Endothelial cell of umbilical vein (primary cell): ENCODE results near the gene TMEM140. TPM values are rescaled to one million over a fixed set of nuclear protein-coding genes. Genes with fewer than 3 reads are reported as not detected.

Experiments
- BruUV-seq: library from RNA; stranded (reverse); fragments of 400-500 nt; replicated peaks from 2 replicates; lab custom pipeline; 2021; lab: Mats Ljungman, UMichigan
- CTCF ChIA-PET: fragments of 300-600, 350-600 bp; sonication (Branson Sonifier 250); formaldehyde crosslinking; loops from one replicate; lab custom pipeline; 2021; ENCODE audit warnings: antibody characterized with exemption, inconsistent platforms; lab: Charles Lee
- POLR2A ChIA-PET: fragments of 300-600, 350-600 bp; sonication (Branson Sonifier 250); formaldehyde crosslinking; loops from one replicate; lab custom pipeline; 2021; ENCODE audit warnings: antibody characterized with exemption, inconsistent platforms; lab: Charles Lee
- DNase-seq: peaks from one replicate; pipeline ENCODE4 v3.0.0-alpha.2; 2011; ENCODE audit warnings: low read depth, low spot score
- FAIRE-seq: peaks from 2 replicates; lab custom pipeline; 2011; peaks lifted over from hg19 to GRCh38; lab: Jason Lieb, UNC
- H2AFZ ChIP-seq: 2 replicates; pipeline ENCODE4 v1.6.0; 2012; ENCODE audit warnings: low read depth, low read length, control low read depth, inconsistent platforms
- H3K27ac ChIP-seq: 2 replicates; pipeline ENCODE4 v1.5.1; 2011; ENCODE audit warnings: low read depth, mild to moderate bottlenecking, control low read depth, low read length, moderate library complexity; ENCODE audit not compliant: insufficient read depth
- H3K27me3 ChIP-seq, 2 experiments: 2 replicates each; pipeline versions ENCODE4 v1.6.0 to v1.6.1; 2011; ENCODE audit warnings: low read length in 2 of 2, mixed read lengths in 1 of 2; ENCODE audit not compliant: control insufficient read depth in 2 of 2, insufficient read depth in 2 of 2
- H3K36me3 ChIP-seq, 2 experiments: 2 replicates in 1 of 2; 3 replicates in 1 of 2; pipeline ENCODE4 v1.5.1; 2011; ENCODE audit warnings: low read length in 2 of 2, mild to moderate bottlenecking in 1 of 2, moderate library complexity in 1 of 2; ENCODE audit not compliant: control insufficient read depth in 2 of 2, insufficient read depth in 2 of 2; ENCODE audit errors: extremely low read depth in 1 of 2
- H3K4me1 ChIP-seq: 3 replicates; pipeline ENCODE4 v1.5.1; 2011; ENCODE audit warnings: mild to moderate bottlenecking, low read length; ENCODE audit not compliant: control insufficient read depth, insufficient read depth; ENCODE audit errors: extremely low read depth
- H3K4me2 ChIP-seq: 2 replicates; pipeline ENCODE4 v1.6.1; 2011; ENCODE audit warnings: low read length, control low read depth, mixed read lengths; ENCODE audit not compliant: insufficient read depth
- H3K4me3 ChIP-seq, 3 experiments: fragments of 200-600 bp in 1 of 3; sonication (generic), shearing (Covaris generic) in 1 of 3; replicated peaks in 1 of 3; 2 replicates each; pipeline ENCODE4 v1.5.1; 2011 to 2016; ENCODE audit warnings: control low read depth in 3 of 3, low read length in 3 of 3, mild to moderate bottlenecking in 2 of 3, inconsistent platforms in 1 of 3, low read depth in 1 of 3, moderate library complexity in 1 of 3; ENCODE audit not compliant: insufficient read depth in 1 of 3
- H3K79me2 ChIP-seq: 2 replicates; pipeline ENCODE4 v1.6.0; 2012; ENCODE audit warnings: low read length, inconsistent platforms; ENCODE audit not compliant: control insufficient read depth, insufficient read depth
- H3K9ac ChIP-seq: replicated peaks from 2 replicates; pipeline ENCODE3; 2011; ENCODE audit warnings: low read length, control low read depth; ENCODE audit not compliant: insufficient read depth; ENCODE audit errors: extremely low read depth
- H3K9me1 ChIP-seq: replicated peaks from 3 replicates; pipeline ENCODE4 v1.6.0; 2011; ENCODE audit warnings: mild to moderate bottlenecking, low read length; ENCODE audit not compliant: control insufficient read depth, insufficient read depth; ENCODE audit errors: extremely low read depth
- H3K9me3 ChIP-seq: replicated peaks from 2 replicates; pipeline ENCODE4 v1.5.1; 2012; ENCODE audit warnings: low read length, inconsistent platforms; ENCODE audit not compliant: control insufficient read depth, insufficient read depth
- H4K20me1 ChIP-seq: replicated peaks from 2 replicates; pipeline ENCODE3; 2011; ENCODE audit warnings: mild to moderate bottlenecking, low read length; ENCODE audit not compliant: control insufficient read depth, insufficient read depth; ENCODE audit errors: extremely low read depth
- CTCF ChIP-seq, 2 donors: IDR thresholded peaks; 1 replicate in 1 of 2; 2 replicates in 1 of 2; pipeline ENCODE4 v1.5.1; 2011; ENCODE audit warnings: low read length in 2 of 2, mild to moderate bottlenecking in 2 of 2, moderate library complexity in 2 of 2, control low read depth in 1 of 2, inconsistent platforms in 1 of 2, low read depth in 1 of 2; ENCODE audit not compliant: insufficient read depth in 1 of 2; ENCODE audit errors: extremely low read depth in 1 of 2
- EZH2 ChIP-seq: IDR thresholded peaks from 2 replicates; pipeline ENCODE4 v1.6.1; 2012; ENCODE audit warnings: borderline replicate concordance, low read depth, mild to moderate bottlenecking, moderate library complexity, low read length, inconsistent platforms; ENCODE audit not compliant: severe bottlenecking
- FOS ChIP-seq: IDR thresholded peaks from 2 replicates; pipeline ENCODE4 v1.6.1; 2011; ENCODE audit warnings: mild to moderate bottlenecking, low read length, moderate library complexity, borderline replicate concordance; ENCODE audit not compliant: insufficient read depth
- JUN ChIP-seq: IDR thresholded peaks from 2 replicates; pipeline ENCODE4 v1.6.1; 2011; ENCODE audit warnings: borderline replicate concordance, low read depth; ENCODE audit not compliant: insufficient read length, insufficient read depth
- MAX ChIP-seq: IDR thresholded peaks from 2 replicates; pipeline ENCODE4 v1.6.1; 2011; ENCODE audit not compliant: insufficient read depth, insufficient read length
- MYC ChIP-seq: IDR thresholded peaks from one replicate; pipeline ENCODE4 v1.6.1; 2011; ENCODE audit warnings: mild to moderate bottlenecking, low read depth, low read length
- POLR2A ChIP-seq: IDR thresholded peaks from 2 replicates; pipeline ENCODE4 v1.6.1; 2012; ENCODE audit warnings: low read depth, mild to moderate bottlenecking, control low read depth, low read length
- POLR2AphosphoS5 ChIP-seq: IDR thresholded peaks from 2 replicates; pipeline ENCODE4 v1.6.1; 2012; ENCODE audit warnings: low read depth, mild to moderate bottlenecking, control low read depth, low read length, moderate library complexity; ENCODE audit not compliant: insufficient read depth
- dilution Hi-C: fragments of 300-500 bp; cut with MboI; formaldehyde crosslinking; loops from one replicate; pipeline ENCODE4 v1.15.0; 2019; ENCODE audit warnings: low sequenced_read_pairs; ENCODE audit not compliant: extremely low pct_ligation_motif_present
- intact Hi-C: fragments of 100-400 bp; cut with micrococcal nuclease; formaldehyde crosslinking; loops from one replicate; pipeline ENCODE4 v1.10.0; 2022
- polyA plus RNA-seq, 4 experiments: library from polyadenylated mRNA; depleted of rRNA in 3 of 4; stranded (reverse) in 3 of 4; unstranded in 1 of 4; fragments of >200 nt; gene quantifications; 2 replicates each; pipeline versions ENCODE4 v1.2.1 to v1.2.3, GENCODE V29; 2011 to 2012; ENCODE audit warnings: missing spikeins in 1 of 4
- total RNA-seq: library from RNA; stranded (reverse); gene quantifications from 2 replicates; pipeline ENCODE4 v1.2.3, GENCODE V29; 2021

TMEM140 gene
- total and polyA plus RNA-seq, 2 donors (not counting 3 experiments of a cell fraction or from before 2014, with no cell fraction given): 17.9 to 26.5 TPM

- ChIA-PET CTCF (interaction anchor here (1.0 to 1.1 kb wide), 2 partner anchors 10 to 16 kb away, joined by 3 read pairs; no protein-coding TSS in a partner anchor), POLR2A (interaction anchor here (0.6 kb wide), 1 partner anchor 11 kb away, joined by 3 read pairs; no protein-coding TSS in a partner anchor)
- no peak for TF ChIP-seq MYC
- no peak for TF ChIP-seq POLR2A
- no peak for TF ChIP-seq MAX
- no peak for TF ChIP-seq FOS
- no peak for TF ChIP-seq JUN
- TF ChIP-seq POLR2AphosphoS5: no peak
- no peak for TF ChIP-seq CTCF (IDR thresholded peaks at IDR 0.05; ENCODE audit: extremely low read depth in 1 of 2, insufficient read depth in 1 of 2, low read depth in 1 of 2, low read length in 2 of 2)
- no peak for TF ChIP-seq EZH2
- no peaks in the 10 kb centered on the region for H3K36me3 ChIP-seq
- no peak for DNase-seq
- no peaks in the 10 kb centered on the region for H4K20me1 ChIP-seq
- H3K4me2 ChIP-seq: peak overlapping the region; percentile 79
- no peaks in the 10 kb centered on the region for H3K9me1 ChIP-seq
- H3K79me2 ChIP-seq: no peaks in the 10 kb centered on the region
- peaks cover 38% of the 10 kb centered on the region for H3K4me1 ChIP-seq
- H3K27me3 ChIP-seq: no peaks in the 10 kb centered on the region
- BruUV-seq: no TSS peak
- H3K9ac ChIP-seq: no peak overlapping the region
- dilution Hi-C loops: no loop called here
- H3K9me3 ChIP-seq: no peaks in the 10 kb centered on the region
- FAIRE-seq: no peak
- H2AFZ ChIP-seq: no peak overlapping the region
- H3K4me3 ChIP-seq: no peak overlapping the region
- intact Hi-C loops: loop anchor here (2.0 kb wide), 1 partner anchor 163 kb away; the partner anchor contains the start of gene AGBL3
- H3K27ac ChIP-seq: no peak overlapping the region
These were observed 2.4 kb downstream of the TMEM140 start for GRCh38 chr7:135150072-135150782.
